ENCODE data around the gene MED31. TPM values are rescaled to one million over a fixed set of nuclear protein-coding genes. Genes with fewer than 3 reads are reported as not detected.

Gene MED31
- polyA plus RNA-seq, 1 donor from 2014 or later = 27.3 TPM

Small RNA genes within 50 kb of the gene (small RNA-seq; reads per million reads assigned to genes)
- gene MIR4520-1 = 0 reads per million in 3 experiments
- gene RNA5SP435 = 0.49 to 0.90 (median 0.55) reads per million in 3 experiments

Other genes starting within 250 kb of the MED31 start
- not detected in 2 replicates for gene AIPL1, start 216.5 kb downstream of the MED31 start, polyA plus RNA-seq
- gene PIMREG, start 207.2 kb downstream of the MED31 start, polyA plus RNA-seq = 6.0 and 9.1 TPM in 2 replicates
- gene PITPNM3, start 95.0 kb downstream of the MED31 start, polyA plus RNA-seq = 2.7 and 3.0 TPM in 2 replicates
- gene KIAA0753, start 10.9 kb downstream of the MED31 start, polyA plus RNA-seq = 32.3 and 35.0 TPM in 2 replicates
- 216 and 245 TPM in 2 replicates for gene TXNDC17, start 10.5 kb downstream of the MED31 start, polyA plus RNA-seq
- 10.3 and 12.4 TPM in 2 replicates for gene C17orf100, start 157 bp upstream of the MED31 start, polyA plus RNA-seq
- not detected in 2 replicates for gene SLC13A5, start 61.8 kb upstream of the MED31 start, polyA plus RNA-seq
- gene XAF1, start 104.4 kb upstream of the MED31 start, polyA plus RNA-seq = not detected in 2 replicates
- not detected in 2 replicates for gene FBXO39, start 124.6 kb upstream of the MED31 start, polyA plus RNA-seq
- 0.06 TPM in 1 of 2 replicates, not detected in the other for gene TEKT1, start 180.1 kb upstream of the MED31 start, polyA plus RNA-seq

Measured in neural cell (in vitro differentiated cells).